ENCODE results near the gene SMPDL3A.
"Not testable (repeated sequence)": the region's sequence is repeated elsewhere in the genome, so short reads cannot be mapped to it uniquely, and the experiment has no call there.

Gene SMPDL3A, protein sequence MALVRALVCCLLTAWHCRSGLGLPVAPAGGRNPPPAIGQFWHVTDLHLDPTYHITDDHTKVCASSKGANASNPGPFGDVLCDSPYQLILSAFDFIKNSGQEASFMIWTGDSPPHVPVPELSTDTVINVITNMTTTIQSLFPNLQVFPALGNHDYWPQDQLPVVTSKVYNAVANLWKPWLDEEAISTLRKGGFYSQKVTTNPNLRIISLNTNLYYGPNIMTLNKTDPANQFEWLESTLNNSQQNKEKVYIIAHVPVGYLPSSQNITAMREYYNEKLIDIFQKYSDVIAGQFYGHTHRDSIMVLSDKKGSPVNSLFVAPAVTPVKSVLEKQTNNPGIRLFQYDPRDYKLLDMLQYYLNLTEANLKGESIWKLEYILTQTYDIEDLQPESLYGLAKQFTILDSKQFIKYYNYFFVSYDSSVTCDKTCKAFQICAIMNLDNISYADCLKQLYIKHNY

GRCh38 chr6:122789182-122790027, at the start of gene SMPDL3A:
TSS of gene SMPDL3A (plus strand) at chr6:122789258. CDS start at chr6:122789347, 89 bp downstream.
- peak; percentile 95 for DNase-seq

DNA sequence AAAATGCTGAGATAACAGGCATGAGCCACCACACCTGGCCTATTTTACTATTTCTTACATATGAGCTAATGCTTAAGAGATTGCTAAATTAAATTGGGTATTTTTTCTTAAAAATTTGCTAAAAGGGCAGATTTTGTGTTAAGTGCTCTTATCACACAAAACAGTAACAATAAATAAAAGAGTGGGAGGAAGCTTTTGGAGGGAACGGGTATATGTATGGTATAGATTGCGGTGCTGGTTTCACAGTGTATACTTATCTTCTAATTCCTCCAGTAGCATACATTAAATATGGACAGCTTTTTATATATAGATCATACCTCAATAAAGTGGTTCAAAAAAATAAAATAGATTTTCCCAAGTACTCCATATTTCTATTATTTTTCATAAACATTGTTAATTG, 49.0 kb upstream of the SMPDL3A start:
- DNase-seq = no peak

GRCh38 chr6:122740936-122741335, 48.1 kb upstream of the SMPDL3A start:
- no peak for DNase-seq

GRCh38 chr6:122744247-122744646, 44.8 kb upstream of the SMPDL3A start:
- not testable (repeated sequence) for DNase-seq

DNA sequence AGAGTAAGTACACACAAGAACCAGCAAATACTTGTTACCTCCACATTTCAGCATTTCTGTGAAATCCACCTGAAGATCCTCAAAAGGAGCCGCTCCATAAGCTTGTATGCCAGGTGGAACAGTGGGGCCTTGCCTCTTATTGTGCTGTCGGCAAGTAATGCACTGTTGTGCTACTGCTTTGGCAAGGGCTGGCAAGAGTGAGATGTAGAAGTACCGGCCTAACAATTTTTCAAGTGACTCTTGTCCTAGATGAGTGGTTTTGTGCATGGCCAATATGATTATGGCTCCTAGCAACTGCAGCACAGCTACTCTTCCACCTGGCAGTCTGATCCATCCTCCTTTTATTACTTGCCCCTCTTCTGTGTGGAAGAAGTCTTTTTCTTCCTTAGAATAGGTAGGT, 44.2 kb upstream of the SMPDL3A start:
- DNase-seq = not testable (repeated sequence)

GRCh38 chr6:122746688-122747087, 42.4 kb upstream of the SMPDL3A start:
- DNase-seq = no peak

GRCh38 chr6:122747573-122747972, 41.5 kb upstream of the SMPDL3A start:
- DNase-seq = no peak

GRCh38 chr6:122748945-122749344, 40.1 kb upstream of the SMPDL3A start:
- not testable (repeated sequence) for DNase-seq

DNA sequence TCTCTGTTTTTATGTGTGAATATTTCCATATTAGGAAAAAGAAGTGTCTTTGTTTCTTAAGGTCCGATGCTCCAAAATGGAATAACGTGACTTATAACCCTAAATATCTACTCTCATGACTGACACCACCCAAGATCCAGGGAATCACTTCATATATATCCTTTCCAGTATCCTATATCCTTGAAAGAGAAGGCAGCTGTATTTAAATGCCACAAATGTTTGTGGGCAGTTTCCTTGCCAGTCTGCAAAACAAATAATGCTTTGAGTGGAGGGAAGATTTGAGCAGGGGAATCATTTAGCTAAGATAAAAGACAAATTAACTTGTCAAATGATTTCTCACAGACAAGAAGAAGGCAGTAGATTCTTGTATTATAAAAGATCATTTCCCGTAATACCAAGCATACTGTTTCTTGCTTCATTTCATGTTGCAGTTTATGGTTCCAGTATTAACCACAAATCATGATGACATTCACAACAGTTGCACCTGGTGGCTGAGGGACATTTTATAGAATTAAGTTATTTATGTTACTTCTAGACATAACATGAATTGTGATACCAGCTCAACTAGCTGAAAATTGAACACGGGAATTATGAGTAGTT, 39.5 kb upstream of the SMPDL3A start:
- DNase-seq = no peak

DNA sequence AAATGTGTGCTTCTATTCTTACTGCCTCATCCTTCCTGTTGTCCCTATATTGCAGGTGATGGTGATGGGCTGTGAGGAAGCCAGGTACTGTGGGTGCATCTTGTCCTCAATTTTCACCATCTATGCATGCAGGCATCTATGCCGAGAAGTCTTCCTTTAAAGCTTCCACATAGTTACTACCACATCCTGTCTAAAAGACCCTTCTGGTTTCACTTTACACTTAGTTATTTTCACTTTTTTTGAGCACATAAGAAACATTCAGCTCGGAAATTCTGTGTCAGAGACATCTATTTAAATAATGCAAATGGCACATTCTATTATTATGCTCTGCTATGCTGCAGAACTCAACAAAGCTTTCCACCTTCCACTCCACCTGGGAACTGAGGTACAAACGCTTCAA, 37.7 kb upstream of the SMPDL3A start:
- DNase-seq = no peak

- DNase-seq = no peak
Measured at GRCh38 chr6:122752459-122752858, 36.6 kb upstream of the SMPDL3A start.

- DNase-seq = no peak
Measured at GRCh38 chr6:122753000-122753687, 35.9 kb upstream of the SMPDL3A start.

GRCh38 chr6:122753688-122754056, 35.4 kb upstream of the SMPDL3A start:
- DNase-seq = no peak

DNA sequence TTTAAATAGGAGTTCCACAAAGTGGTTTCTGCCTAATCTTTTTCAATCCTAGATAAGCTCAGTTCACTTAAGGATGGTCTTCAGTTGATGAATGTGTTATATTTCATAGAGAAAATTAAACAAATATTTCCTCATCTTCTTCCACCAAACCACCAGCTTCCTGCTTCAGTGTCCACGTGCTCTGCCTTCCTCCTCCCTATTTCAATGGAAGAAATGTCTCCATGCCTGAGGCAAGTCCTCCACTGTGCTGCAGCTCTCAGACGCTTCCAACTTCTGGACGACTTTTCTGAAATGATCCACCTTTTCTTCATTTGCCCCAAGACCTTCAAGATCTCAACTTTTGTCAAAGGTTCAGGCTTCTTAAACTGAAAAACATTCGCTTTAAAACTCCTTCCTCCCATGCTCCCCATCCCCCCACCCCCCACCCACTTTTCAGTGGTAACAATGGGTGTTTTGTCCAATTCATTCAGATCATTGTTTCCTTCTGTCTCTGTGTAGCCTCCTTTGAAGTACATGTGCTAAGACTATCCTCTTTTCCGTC, 34.8 kb upstream of the SMPDL3A start:
- no peak for DNase-seq

DNA sequence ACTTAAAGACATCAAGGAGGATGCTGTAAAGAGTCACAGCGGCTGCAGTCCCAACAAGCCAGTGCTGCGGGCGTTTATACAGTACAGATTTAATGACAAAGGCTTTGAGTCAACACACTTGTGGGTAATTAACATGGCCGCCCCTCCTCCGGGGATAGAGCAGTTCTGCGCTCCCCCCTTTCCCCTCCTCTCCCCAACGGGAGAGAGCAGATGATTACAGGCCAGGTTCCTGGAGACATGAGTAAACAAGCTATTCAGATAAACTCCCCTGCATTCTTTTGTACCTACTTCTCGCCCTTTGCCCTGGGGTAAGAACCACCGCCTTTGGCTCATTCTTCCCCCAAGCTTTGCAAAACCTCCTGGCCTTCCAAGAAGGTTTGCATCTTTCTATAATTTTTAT, 33.2 kb upstream of the SMPDL3A start:
- peak; percentile 80 for DNase-seq

DNA sequence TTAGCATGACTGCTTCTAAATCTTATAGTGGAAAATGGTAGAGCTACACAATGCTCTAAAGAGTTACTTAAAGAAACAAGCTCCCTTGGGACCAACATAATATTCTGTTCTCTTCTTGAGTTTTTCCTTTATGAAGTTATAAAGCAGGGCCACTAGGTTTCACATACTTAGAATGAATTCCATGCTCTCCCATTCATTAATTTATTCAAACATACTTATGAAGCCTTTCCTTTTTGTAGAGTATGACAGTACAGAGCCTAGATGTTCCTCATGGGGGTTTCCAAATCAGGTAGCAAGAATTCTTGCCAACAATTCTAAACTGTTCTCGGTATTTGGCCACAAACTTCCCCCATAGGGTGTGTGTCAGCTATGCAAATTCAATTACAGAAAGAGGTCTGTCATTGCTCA, 30.1 kb upstream of the SMPDL3A start:
- DNase-seq = no peak

DNA sequence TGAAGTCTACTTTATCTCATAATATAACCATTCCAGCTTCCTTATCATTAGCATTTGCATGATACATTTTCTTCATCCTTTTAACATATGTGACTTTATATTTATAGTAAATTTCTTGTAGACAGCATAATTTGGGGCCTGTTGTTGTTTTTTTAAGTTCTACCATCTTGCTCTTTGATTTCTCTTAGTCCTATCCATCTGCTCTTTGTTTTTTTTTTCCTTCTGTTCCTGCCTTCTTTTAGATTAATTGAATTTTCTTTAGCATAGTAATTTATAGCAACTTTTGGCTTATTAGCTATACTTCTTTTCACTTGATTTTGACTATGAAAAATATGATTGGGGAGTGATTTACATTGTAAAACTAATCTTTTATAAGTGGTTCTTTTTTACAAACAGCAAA, 28.7 kb upstream of the SMPDL3A start:
- DNase-seq = no peak

- no peak for DNase-seq
Measured at GRCh38 chr6:122766256-122766655, 22.8 kb upstream of the SMPDL3A start.

- no peak for DNase-seq
Measured at GRCh38 chr6:122770835-122771601, 18.0 kb upstream of the SMPDL3A start.

DNA sequence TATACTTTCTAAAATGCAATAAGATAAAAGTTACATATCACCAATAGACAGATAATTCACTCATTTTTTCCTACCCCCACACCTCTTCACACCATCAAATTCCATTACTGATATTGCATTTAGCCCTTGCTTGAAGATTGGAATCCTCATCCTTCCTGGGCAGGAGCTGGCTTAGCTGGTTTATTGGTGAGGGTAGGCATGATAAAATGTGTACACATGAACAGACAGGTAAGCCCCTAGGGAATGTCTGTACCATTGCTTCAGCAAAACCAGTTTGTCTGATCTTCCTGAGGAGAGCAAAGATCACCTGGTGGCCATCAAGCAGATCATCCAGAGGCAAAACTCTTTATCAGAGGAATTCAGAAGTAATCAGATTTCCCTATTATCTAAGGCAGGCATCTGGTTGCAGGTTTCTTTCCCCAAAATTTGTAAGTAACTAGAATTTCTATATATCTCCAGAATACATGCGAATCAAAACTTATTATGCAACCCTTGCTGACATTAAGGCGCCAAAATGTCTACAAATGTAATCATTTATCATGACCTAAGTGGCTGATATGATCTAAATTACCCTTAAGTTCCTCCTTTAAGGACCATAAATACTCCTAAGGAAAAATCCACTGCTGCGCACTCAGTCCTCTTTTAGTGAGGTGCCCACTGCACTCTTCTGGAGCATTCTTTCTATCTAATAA, 16.2 kb upstream of the SMPDL3A start:
- DNase-seq = peak; percentile 65

DNA sequence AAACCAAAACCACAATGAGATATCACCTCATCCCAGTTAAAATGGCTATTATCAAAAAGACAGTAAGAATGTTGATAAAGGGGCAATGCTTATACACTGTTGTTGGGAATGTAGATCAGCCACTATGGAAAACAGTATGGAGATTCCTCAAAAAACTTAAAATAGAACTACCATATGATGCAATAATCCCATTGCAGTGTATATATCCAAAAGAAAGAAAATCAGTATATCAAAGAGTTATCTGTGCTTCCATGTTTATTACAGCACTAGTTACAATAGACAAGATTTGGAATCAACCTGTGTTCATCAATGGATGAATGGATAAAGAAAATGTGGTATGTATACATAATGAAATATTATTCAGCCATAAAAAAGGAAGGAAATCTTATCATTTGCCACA, 13.1 kb upstream of the SMPDL3A start:
- DNase-seq = no peak

Measured in islet precursor cell (in vitro differentiated cells).